HCT116 (cell line): ENCODE data around the gene AMOTL2. TPM values are rescaled to one million over a fixed set of nuclear protein-coding genes. Genes with fewer than 3 reads are reported as not detected.

Experiments
- ATAC-seq: fragments of 200-7000 bp; cut with Tn5 transposase; 2 replicates; pipeline ENCODE4 v1.9.1; 2020; ENCODE audit warnings: mild to moderate bottlenecking, moderate library complexity
- Bru-seq: library from RNA; stranded (reverse); fragments of 400-500 nt; gene quantifications from one replicate; lab custom pipeline; 2021; lab: Mats Ljungman, UMichigan
- BruChase-seq, 2 experiments: library from RNA; stranded (reverse); fragments of 400-500 nt; gene quantifications; one replicate each; lab custom pipeline; 2021; lab: Mats Ljungman, UMichigan
- BruUV-seq: library from RNA; stranded (reverse); fragments of 400-500 nt; replicated peaks from 2 replicates; lab custom pipeline; 2021; lab: Mats Ljungman, UMichigan
- CTCF ChIA-PET: fragments of 300-600 bp; sonication (Branson Sonifier 250); formaldehyde crosslinking; loops from one replicate; lab custom pipeline; 2021; ENCODE audit warnings: antibody characterized with exemption; lab: Charles Lee
- POLR2A ChIA-PET: fragments of 300-600, 350-600 bp; sonication (Branson Sonifier 250); formaldehyde crosslinking; loops from one replicate; lab custom pipeline; 2021; ENCODE audit warnings: antibody characterized with exemption; lab: Charles Lee
- RAD21 ChIA-PET, 2 experiments: fragments of 300-600 bp; sonication (Branson Sonifier 250); formaldehyde crosslinking; loops; one replicate each; lab custom pipeline; 2023; ENCODE audit warnings: low total read pairs in 2 of 2; ENCODE audit not compliant: uncharacterized antibody in 2 of 2, unreplicated experiment in 2 of 2, low non-redundant PET in 1 of 2; lab: Charles Lee
- DNase-seq: peaks from one replicate; pipeline ENCODE4 v3.0.0-alpha.2; 2010; ENCODE audit warnings: low read depth, low spot score
- H2AFZ ChIP-seq: fragments of 200-600 bp; shearing (Covaris generic), sonication (generic); 2 replicates; pipeline ENCODE4 v1.6.1; 2017; ENCODE audit warnings: low read depth, mixed run types, mixed read lengths, antibody characterized with exemption, low read length; ENCODE audit not compliant: poor library complexity, severe bottlenecking
- H3K27ac ChIP-seq: 2 replicates; pipeline ENCODE4 v1.5.1; 2012; ENCODE audit warnings: low read depth, low read length
- H3K27me3 ChIP-seq: fragments of 200-600 bp; sonication (generic); 2 replicates; pipeline ENCODE4 v1.6.1; 2016; ENCODE audit warnings: mixed run types, low read length, mixed read lengths; ENCODE audit not compliant: insufficient read depth
- H3K36me3 ChIP-seq, 2 experiments: fragments of 200-500 bp in 1 of 2; fragments of 200-600 bp in 1 of 2; sonication (Bioruptor generic) in 1 of 2; sonication (generic) in 1 of 2; 2 replicates each; pipeline versions ENCODE4 v1.5.1 to v1.6.1; 2014 to 2016; ENCODE audit warnings: low read length in 2 of 2, inconsistent platforms in 1 of 2, mixed read lengths in 1 of 2, mixed run types in 1 of 2; ENCODE audit not compliant: insufficient read depth in 2 of 2, control insufficient read depth in 1 of 2
- H3K4me1 ChIP-seq, 2 experiments: fragments of 200-600 bp in 1 of 2; sonication (generic) in 1 of 2; 2 replicates each; pipeline versions ENCODE4 v1.5.1 to v1.6.1; 2012 to 2017; ENCODE audit warnings: low read length in 2 of 2, inconsistent platforms in 1 of 2, mild to moderate bottlenecking in 1 of 2, mixed read lengths in 1 of 2, mixed run types in 1 of 2, moderate library complexity in 1 of 2; ENCODE audit not compliant: insufficient read depth in 2 of 2, control insufficient read depth in 1 of 2
- H3K4me2 ChIP-seq: fragments of 200-600 bp; sonication (generic); 2 replicates; pipeline ENCODE4 v1.6.1; 2017; ENCODE audit warnings: mixed run types, low read length, mixed read lengths
- H3K4me3 ChIP-seq, 2 experiments: fragments of 200-600 bp in 1 of 2; sonication (generic) in 1 of 2; replicated peaks in 1 of 2; 2 replicates each; pipeline ENCODE4 v1.5.1; 2011 to 2016; ENCODE audit warnings: low read length in 2 of 2, control low read depth in 1 of 2, low read depth in 1 of 2, mild to moderate bottlenecking in 1 of 2, mixed read lengths in 1 of 2, mixed run types in 1 of 2
- H3K79me2 ChIP-seq: fragments of 200-600 bp; sonication (generic); 2 replicates; pipeline ENCODE4 v1.6.1; 2017; ENCODE audit warnings: mild to moderate bottlenecking, mixed run types, low read length, moderate library complexity, mixed read lengths; ENCODE audit not compliant: insufficient read depth
- H3K9ac ChIP-seq: fragments of 200-600 bp; sonication (generic); 2 replicates; pipeline ENCODE4 v1.6.1; 2016; ENCODE audit warnings: low read length, mixed read lengths
- H3K9me2 ChIP-seq: fragments of 200-600 bp; sonication (generic), shearing (Covaris generic); 2 replicates; pipeline ENCODE4 v1.6.1; 2017; ENCODE audit warnings: mixed run types, mild to moderate bottlenecking, moderate library complexity; ENCODE audit not compliant: insufficient read depth
- H3K9me3 ChIP-seq, 2 experiments: fragments of 200-500 bp in 1 of 2; fragments of 200-600 bp in 1 of 2; sonication (Bioruptor generic) in 1 of 2; sonication (generic) in 1 of 2; 2 replicates each; pipeline ENCODE4 v1.6.1; 2014 to 2017; ENCODE audit warnings: low read length in 2 of 2, mixed read lengths in 2 of 2, inconsistent platforms in 1 of 2, low read depth in 1 of 2, mild to moderate bottlenecking in 1 of 2, mixed run types in 1 of 2, moderate library complexity in 1 of 2; ENCODE audit not compliant: control insufficient read depth in 1 of 2, insufficient read depth in 1 of 2
- H4K20me1 ChIP-seq: fragments of 200-600 bp; sonication (generic), shearing (Covaris generic); 2 replicates; pipeline ENCODE4 v1.6.1; 2017; ENCODE audit warnings: mixed run types, mild to moderate bottlenecking, moderate library complexity; ENCODE audit not compliant: insufficient read depth
- CEBPB ChIP-seq: IDR thresholded peaks from 2 replicates; pipeline ENCODE4 v1.6.1; 2012; ENCODE audit warnings: low read depth
- POLR2A ChIP-seq: IDR thresholded peaks from 2 replicates; pipeline ENCODE4 v1.7.0; 2011; ENCODE audit warnings: borderline replicate concordance; ENCODE audit not compliant: insufficient read depth, insufficient read length; ENCODE audit errors: extremely low read depth
- POLR2AphosphoS5 ChIP-seq: IDR thresholded peaks from 2 replicates; pipeline ENCODE4 v1.6.1; 2011; ENCODE audit warnings: mild to moderate bottlenecking, low read depth, low read length, moderate library complexity
- SIN3A ChIP-seq: IDR thresholded peaks from 2 replicates; pipeline ENCODE4 v1.6.1; 2012; ENCODE audit warnings: low read depth
- TCF7L2 ChIP-seq: IDR thresholded peaks from 2 replicates; pipeline ENCODE4 v1.7.0; 2011; ENCODE audit warnings: borderline replicate concordance, inconsistent platforms; ENCODE audit not compliant: insufficient read depth, insufficient read length; ENCODE audit errors: extremely low read depth
- ZFX ChIP-seq: fragments of 450-650 bp; IDR thresholded peaks from 2 replicates; pipeline ENCODE4 v1.6.1; 2017
- intact Hi-C: fragments of 100-400 bp; cut with micrococcal nuclease; formaldehyde crosslinking; loops from 2 replicates; pipeline ENCODE4 v1.10.0; 2022
- long read RNA-seq: library from polyadenylated mRNA; unstranded; transcript quantifications from one replicate; pipeline ENCODE4 v2.0.0, GENCODE V29; 2021; ENCODE audit not compliant: unreplicated experiment
- polyA plus RNA-seq: library from polyadenylated mRNA; unstranded; fragments of >200 nt; gene quantifications from 2 replicates; pipeline ENCODE4 v1.2.1, GENCODE V29; 2012; ENCODE audit warnings: missing spikeins
- total RNA-seq: library from RNA; stranded (reverse); gene quantifications from one replicate; pipeline ENCODE4 v1.2.1, GENCODE V29; 2021; ENCODE audit not compliant: unreplicated experiment
- TF ChIP-seq, protein P1 (sequence below): IDR thresholded peaks from 2 replicates; pipeline ENCODE4 v1.6.1; 2012
- TF ChIP-seq, protein P2 (sequence below): IDR thresholded peaks from 2 replicates; pipeline ENCODE4 v1.6.1; 2011; ENCODE audit warnings: mild to moderate bottlenecking, low read length, moderate library complexity; ENCODE audit not compliant: insufficient replicate concordance; ENCODE audit errors: extremely low read depth

The AMOTL2 gene
- total RNA-seq, result 54.0 TPM
- 17.8 and 19.7 TPM in 2 replicates for polyA plus RNA-seq
- Bru-seq, nascent RNA, result percentile 95 among the genes with signal in this experiment
- percentile 71 among the genes with signal in this experiment for BruChase-seq, experiment 1, labeled RNA remaining after a 6-hour chase
- percentile 82 among the genes with signal in this experiment for BruChase-seq, experiment 2, labeled RNA remaining after a 2-hour chase
- long read RNA-seq, full-length matches to known transcripts, result 23 of 57 reads
- long read RNA-seq, partial matches to known transcripts, result 32 of 57 reads
- long read RNA-seq, other reads (novel, unspliced or antisense), result 2 of 57 reads

DNA sequence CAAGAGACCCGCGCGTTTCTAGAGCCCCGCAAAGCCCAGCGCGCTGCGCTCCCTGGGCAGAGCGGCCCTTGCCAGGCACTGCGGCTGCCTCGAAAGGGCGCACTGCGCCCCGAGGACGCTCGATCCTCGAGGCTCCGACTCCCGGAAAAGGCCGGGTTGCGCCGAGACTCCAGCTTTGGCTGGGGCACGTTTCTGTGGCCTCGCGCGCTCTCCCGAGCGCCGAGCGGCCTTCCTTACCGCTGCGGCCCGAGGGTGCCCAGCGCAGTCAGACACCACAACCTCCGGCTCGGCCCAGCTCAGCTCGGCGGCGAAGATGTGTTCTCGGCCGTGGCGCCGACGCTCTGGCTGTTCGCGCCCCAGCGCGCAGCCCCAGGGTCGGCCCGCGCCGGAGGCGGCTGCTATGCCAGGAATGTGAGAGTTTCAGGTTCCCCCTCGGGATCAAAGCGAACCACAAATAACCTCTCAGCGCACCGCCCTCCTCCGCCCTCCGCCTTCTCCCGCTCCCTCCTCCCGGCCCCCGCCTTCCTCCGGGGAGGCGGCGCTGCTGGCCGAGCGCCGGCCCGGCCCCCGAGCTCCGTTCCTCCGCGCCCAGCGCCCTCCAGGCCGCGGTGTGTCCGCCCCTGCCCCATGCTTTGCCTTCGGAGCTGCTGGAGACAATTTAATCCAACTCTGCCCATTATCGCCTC is at the start of gene AMOTL2:
TSS of gene AMOTL2 (minus strand) at position 343 of the 686 bp plus-strand sequence. CDS start 3,014 bp downstream, outside the sequence.
- RAD21 ChIA-PET, result interaction anchor here (1.0 to 1.6 kb wide), 3 partner anchors 10 to 61 kb away, joined by 3 to 7 read pairs (median 4); no protein-coding TSS in a partner anchor
- Histone ChIP-seq H4K20me1 (peaks cover 9% of the 10 kb centered on the region; the same call in 1 of the 2 replicates), H3K36me3 (peaks cover 12 to 27% of the 10 kb centered on the region in 2 experiments), H3K9me2 (no peaks in the 10 kb centered on the region), H3K4me2 (peak within 1 kb of the TSS; percentile 99), H3K9me3 (no peaks in the 10 kb centered on the region), H3K79me2 (peaks cover 49% of the 10 kb centered on the region), H3K27ac (peak within 1 kb of the TSS; percentile 98), H3K4me1 (peaks cover 40 to 78% of the 10 kb centered on the region in 2 experiments), H3K27me3 (no peaks in the 10 kb centered on the region), H3K4me3 (peak within 1 kb of the TSS; percentile 57 to 92), H3K9ac (peak within 1 kb of the TSS; percentile 98), H2AFZ (peak within 1 kb of the TSS; percentile 73)
- CTCF ChIA-PET, result interaction anchor here (0.8 to 2.8 kb wide), 4 partner anchors 10 to 99 kb away, joined by 3 to 14 read pairs (median 8); no protein-coding TSS in a partner anchor
- DNase-seq (peak; percentile 87), ATAC-seq (peak; percentile 71)
- intact Hi-C loops, result loop anchor here (10.0 kb wide), 1 partner anchor 159 kb away; no protein-coding TSS in a partner anchor
- TF ChIP-seq, protein P1, sequence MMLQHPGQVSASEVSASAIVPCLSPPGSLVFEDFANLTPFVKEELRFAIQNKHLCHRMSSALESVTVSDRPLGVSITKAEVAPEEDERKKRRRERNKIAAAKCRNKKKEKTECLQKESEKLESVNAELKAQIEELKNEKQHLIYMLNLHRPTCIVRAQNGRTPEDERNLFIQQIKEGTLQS, result no peak
- no peak for TF ChIP-seq CEBPB
- TF ChIP-seq, protein P2, sequence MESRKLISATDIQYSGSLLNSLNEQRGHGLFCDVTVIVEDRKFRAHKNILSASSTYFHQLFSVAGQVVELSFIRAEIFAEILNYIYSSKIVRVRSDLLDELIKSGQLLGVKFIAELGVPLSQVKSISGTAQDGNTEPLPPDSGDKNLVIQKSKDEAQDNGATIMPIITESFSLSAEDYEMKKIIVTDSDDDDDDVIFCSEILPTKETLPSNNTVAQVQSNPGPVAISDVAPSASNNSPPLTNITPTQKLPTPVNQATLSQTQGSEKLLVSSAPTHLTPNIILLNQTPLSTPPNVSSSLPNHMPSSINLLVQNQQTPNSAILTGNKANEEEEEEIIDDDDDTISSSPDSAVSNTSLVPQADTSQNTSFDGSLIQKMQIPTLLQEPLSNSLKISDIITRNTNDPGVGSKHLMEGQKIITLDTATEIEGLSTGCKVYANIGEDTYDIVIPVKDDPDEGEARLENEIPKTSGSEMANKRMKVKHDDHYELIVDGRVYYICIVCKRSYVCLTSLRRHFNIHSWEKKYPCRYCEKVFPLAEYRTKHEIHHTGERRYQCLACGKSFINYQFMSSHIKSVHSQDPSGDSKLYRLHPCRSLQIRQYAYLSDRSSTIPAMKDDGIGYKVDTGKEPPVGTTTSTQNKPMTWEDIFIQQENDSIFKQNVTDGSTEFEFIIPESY, result peak; percentile 44
- peak; percentile 99 for TF ChIP-seq TCF7L2
- peak; percentile 81 for TF ChIP-seq ZFX
- no peak for TF ChIP-seq SIN3A
- TF ChIP-seq POLR2AphosphoS5, result peak; percentile 91
- TF ChIP-seq POLR2A, result peak; percentile 88
- no TSS peak for BruUV-seq
- POLR2A ChIA-PET, result interaction anchor here (0.7 to 3.3 kb wide), 5 partner anchors 10 to 103 kb away, joined by 3 to 30 read pairs (median 6); no protein-coding TSS in a partner anchor
